Right atrium auricular region (tissue), 2 donors: ENCODE measurements around the gene SCRN2. TPM values are rescaled to one million over a fixed set of nuclear protein-coding genes. Genes with fewer than 3 reads are reported as not detected.

ENCODE experiments used
- DNase-seq: peaks from one replicate; pipeline ENCODE4 v3.0.0-alpha.2; 2019; ENCODE audit warnings: low spot score
- H3K27ac ChIP-seq, 2 donors: fragments of 200-600 bp; sonication (generic); 1 replicate in 1 of 2; 2 replicates in 1 of 2; pipeline ENCODE4 v1.5.1; 2016 to 2019
- H3K27me3 ChIP-seq, 2 donors: fragments of 200-600 bp; sonication (generic); one replicate each; pipeline versions ENCODE4 v1.5.1 to v1.6.0; 2017 to 2019
- H3K36me3 ChIP-seq: fragments of 200-600 bp; sonication (generic); one replicate; pipeline ENCODE4 v1.5.1; 2016
- H3K4me1 ChIP-seq, 2 donors: fragments of 200-600 bp; sonication (generic); one replicate each; pipeline versions ENCODE4 v1.5.1 to v1.6.0; 2017 to 2019
- H3K4me3 ChIP-seq, 2 donors: fragments of 200-600 bp; sonication (generic); 1 replicate in 1 of 2; 2 replicates in 1 of 2; pipeline ENCODE4 v1.5.1; 2017 to 2019; ENCODE audit warnings: mild to moderate bottlenecking in 1 of 2, moderate library complexity in 1 of 2
- H3K9me3 ChIP-seq, 2 donors: fragments of 200-600 bp; sonication (generic); one replicate each; pipeline ENCODE4 v1.5.1; 2019
- total RNA-seq, 2 donors: library from RNA; depleted of rRNA; stranded (reverse); fragments of >200 nt; gene quantifications; one replicate each; pipeline ENCODE4 v1.1.0, GENCODE V29; 2016
- TF ChIP-seq, protein P1 (sequence below), 2 donors: fragments of 200-600 bp; sonication (generic); IDR thresholded peaks; one replicate each; pipeline ENCODE4 v1.5.1; 2019; ENCODE audit warnings: antibody characterized with exemption in 2 of 2

The SCRN2 gene
- total RNA-seq, 2 donors from 2014 or later, result 28.5 to 37.1 TPM

DNA sequence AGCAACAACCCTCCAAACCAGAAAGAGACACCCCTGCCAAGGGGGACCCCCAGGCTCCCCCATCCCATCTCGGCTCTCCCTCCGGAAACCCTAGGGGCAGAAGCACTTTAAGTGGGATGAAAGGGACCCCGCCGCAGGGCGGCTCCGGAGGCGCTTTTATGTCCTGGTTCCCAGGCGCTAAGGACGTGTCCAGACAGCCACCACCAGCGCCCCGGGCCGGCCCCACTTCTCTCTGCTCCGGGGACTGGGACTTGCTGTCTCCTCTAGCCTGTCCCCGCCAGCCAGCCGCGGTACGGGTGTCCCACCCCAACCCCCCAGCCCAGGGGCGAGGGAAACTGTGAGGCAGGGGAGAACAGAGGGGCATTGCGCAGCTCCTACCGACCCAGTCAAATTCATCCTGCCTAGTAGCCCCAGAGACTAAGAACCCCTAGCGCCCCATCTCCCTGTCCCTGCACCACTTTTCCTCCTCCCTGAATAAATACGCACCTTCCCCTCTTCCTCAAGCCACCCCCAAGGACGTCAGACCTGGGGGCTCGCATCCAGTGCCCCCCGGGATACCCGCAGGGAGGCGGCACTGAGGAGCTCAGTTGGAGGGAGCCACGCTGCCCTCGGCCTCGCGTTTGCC lies 5.8 kb upstream of the SCRN2 start:
- TF ChIP-seq, protein P1, sequence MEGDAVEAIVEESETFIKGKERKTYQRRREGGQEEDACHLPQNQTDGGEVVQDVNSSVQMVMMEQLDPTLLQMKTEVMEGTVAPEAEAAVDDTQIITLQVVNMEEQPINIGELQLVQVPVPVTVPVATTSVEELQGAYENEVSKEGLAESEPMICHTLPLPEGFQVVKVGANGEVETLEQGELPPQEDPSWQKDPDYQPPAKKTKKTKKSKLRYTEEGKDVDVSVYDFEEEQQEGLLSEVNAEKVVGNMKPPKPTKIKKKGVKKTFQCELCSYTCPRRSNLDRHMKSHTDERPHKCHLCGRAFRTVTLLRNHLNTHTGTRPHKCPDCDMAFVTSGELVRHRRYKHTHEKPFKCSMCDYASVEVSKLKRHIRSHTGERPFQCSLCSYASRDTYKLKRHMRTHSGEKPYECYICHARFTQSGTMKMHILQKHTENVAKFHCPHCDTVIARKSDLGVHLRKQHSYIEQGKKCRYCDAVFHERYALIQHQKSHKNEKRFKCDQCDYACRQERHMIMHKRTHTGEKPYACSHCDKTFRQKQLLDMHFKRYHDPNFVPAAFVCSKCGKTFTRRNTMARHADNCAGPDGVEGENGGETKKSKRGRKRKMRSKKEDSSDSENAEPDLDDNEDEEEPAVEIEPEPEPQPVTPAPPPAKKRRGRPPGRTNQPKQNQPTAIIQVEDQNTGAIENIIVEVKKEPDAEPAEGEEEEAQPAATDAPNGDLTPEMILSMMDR (IDR thresholded peaks at IDR 0.05), result no peak
- Histone ChIP-seq H3K9me3 (no peaks in the 10 kb centered on the region), H3K36me3 (no peaks in the 10 kb centered on the region), H3K27ac (no peak overlapping the region), H3K4me3 (no peak overlapping the region), H3K27me3 (peaks cover 11 to 20% of the 10 kb centered on the region in 2 donors), H3K4me1 (peaks cover 0 to 26% of the 10 kb centered on the region in 2 donors)
- no peak for DNase-seq

DNA sequence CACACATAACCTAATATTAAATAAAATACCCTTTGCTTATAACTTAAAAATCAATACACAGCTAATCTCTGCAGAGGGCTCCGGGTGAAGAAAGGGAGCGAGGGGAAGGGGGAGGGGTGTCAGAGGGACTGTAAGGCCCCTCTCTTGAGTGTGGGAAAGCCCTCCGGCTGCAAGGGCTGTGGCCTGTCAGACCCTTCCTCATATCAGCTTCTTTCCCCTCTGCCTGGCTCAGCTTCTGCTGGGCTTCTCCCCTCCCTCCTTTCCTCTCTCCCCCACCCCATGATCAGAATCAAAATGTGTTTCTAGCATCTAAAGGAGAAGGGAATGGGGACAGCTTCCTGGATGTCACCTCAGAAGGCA lies 4.6 kb upstream of the SCRN2 start:
- TF ChIP-seq, protein P1 (IDR thresholded peaks at IDR 0.05), result no peak
- peaks cover 0 to 21% of the 10 kb centered on the region in 2 donors for H3K4me1 ChIP-seq
- no peaks in the 10 kb centered on the region for H3K9me3 ChIP-seq
- no peak overlapping the region for H3K4me3 ChIP-seq
- no peaks in the 10 kb centered on the region for H3K36me3 ChIP-seq
- DNase-seq, result no peak
- peaks cover 5 to 18% of the 10 kb centered on the region in 2 donors for H3K27me3 ChIP-seq
- H3K27ac ChIP-seq, result no peak overlapping the region

DNA sequence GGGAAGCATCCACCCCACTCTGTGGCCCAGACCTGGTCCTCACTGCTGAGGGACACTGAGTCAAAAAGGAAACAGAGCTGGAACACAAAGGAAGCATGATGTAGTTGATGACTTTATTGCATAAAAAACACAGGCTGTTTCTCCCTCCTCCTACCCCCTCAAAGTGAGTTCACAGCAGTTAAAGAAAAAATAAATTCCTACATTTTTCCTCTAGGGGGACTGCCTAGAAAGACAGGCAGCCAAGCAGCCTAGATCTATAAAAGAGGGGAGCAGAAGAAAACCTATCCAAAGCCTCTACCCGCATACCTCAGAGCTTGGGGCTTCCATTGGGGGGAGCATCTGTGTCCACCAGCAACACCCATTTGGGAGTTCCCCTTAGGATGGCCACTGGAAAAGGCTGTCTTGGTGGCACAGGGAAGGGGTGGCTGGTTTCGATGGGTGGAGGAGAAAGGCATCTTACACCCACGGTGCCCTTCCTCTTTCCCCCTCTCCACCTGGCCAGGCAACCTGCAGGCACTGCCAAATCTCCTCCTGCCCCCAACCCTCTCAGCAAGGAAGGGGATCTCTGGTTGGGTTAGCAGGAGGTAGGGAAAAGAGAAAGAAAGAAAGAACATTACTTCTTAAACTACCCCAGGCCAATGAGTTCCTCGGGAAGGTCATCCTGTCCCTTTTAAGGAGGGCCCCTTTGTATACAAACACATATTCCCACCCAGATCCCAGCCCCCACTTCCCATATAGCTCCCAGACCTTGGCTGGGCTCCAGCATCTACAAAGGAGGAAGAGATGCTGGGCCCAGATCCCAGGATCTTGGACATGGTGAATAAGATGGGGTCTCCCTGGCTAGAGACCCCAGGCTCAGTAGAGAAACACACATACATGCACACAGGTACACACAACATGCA lies 4.0 kb upstream of the SCRN2 start:
- no peaks in the 10 kb centered on the region for H3K36me3 ChIP-seq
- H3K27ac ChIP-seq, result no peak overlapping the region
- H3K9me3 ChIP-seq, result no peaks in the 10 kb centered on the region
- DNase-seq, result no peak
- peaks cover 0 to 22% of the 10 kb centered on the region in 2 donors for H3K4me1 ChIP-seq
- peaks cover 3 to 18% of the 10 kb centered on the region in 2 donors for H3K27me3 ChIP-seq
- TF ChIP-seq, protein P1 (IDR thresholded peaks at IDR 0.05), result peak in 1 of 2 donors; percentile 25
- H3K4me3 ChIP-seq, result no peak overlapping the region

DNA sequence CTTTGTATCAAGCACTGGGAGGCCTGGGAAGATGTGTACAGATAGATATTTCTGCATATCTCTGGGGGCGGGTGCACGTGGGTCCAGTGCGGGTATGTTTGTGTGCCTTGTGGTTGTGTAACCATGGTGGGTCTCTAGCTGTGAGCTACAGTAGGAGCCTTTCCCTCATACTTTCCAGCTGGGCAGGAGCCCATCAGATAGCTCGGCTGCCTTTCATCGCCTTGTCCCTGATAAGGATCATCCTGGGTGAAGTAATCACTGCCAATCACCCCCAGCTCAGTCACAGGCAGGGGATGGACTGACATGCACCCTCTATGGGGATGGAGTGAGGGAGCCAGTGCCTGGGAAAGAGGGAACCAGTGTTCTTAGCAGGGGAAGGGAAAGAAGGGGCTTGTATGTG lies 3.2 kb upstream of the SCRN2 start:
- Histone ChIP-seq H3K36me3 (no peaks in the 10 kb centered on the region), H3K27ac (no peak overlapping the region), H3K4me1 (peaks cover 0 to 29% of the 10 kb centered on the region in 2 donors), H3K27me3 (peaks cover 3 to 18% of the 10 kb centered on the region in 2 donors), H3K4me3 (no peak overlapping the region), H3K9me3 (no peaks in the 10 kb centered on the region)
- DNase-seq, result no peak
- TF ChIP-seq, protein P1 (IDR thresholded peaks at IDR 0.05), result no peak

DNA sequence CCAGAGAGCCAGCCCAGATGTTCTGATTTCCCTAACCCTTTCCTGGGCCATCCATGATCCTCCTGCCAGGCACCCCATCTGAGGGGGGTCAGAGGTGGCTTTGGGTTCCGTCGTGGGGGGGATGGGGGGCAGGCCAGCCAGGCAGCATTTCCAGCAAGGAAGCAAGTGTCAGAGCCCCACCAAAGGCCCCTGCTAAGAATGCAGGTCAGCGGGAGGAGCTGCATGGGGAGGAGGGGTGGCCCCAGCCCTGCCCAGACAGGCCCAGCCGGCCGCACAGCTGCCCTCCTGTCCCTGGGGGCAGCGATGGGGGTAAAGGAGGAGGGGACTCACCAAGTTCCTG lies 2.3 kb upstream of the SCRN2 start:
- Histone ChIP-seq H3K27me3 (peaks cover 3 to 18% of the 10 kb centered on the region in 2 donors), H3K4me3 (no peak overlapping the region), H3K27ac (no peak overlapping the region), H3K36me3 (no peaks in the 10 kb centered on the region), H3K4me1 (peaks cover 0 to 29% of the 10 kb centered on the region in 2 donors), H3K9me3 (no peaks in the 10 kb centered on the region)
- TF ChIP-seq, protein P1 (IDR thresholded peaks at IDR 0.05), result peak in 1 of 2 donors; percentile 4
- no peak for DNase-seq
